Neural progenitor cell (in vitro differentiated cells): Measurements from ENCODE around the gene TPH1. TPM values are rescaled to one million over a fixed set of nuclear protein-coding genes. Genes with fewer than 3 reads are reported as not detected.

Source experiments
- DNase-seq: peaks from one replicate; pipeline ENCODE4 v3.0.0-alpha.2; 2016; ENCODE audit warnings: low spot score
- H2AFZ ChIP-seq: fragments of 200-600 bp; sonication (generic); replicated peaks from 2 replicates; pipeline ENCODE4 v1.6.1; 2016; ENCODE audit warnings: antibody characterized with exemption
- H3F3A ChIP-seq: fragments of 200-600 bp; sonication (generic); 2 replicates; pipeline ENCODE4 v1.6.1; 2016; ENCODE audit warnings: antibody characterized with exemption, low read depth
- H3K27ac ChIP-seq: fragments of 200-600 bp; sonication (generic); 2 replicates; pipeline ENCODE4 v1.5.1; 2016; ENCODE audit warnings: mild to moderate bottlenecking
- H3K27me3 ChIP-seq: fragments of 200-600 bp; sonication (generic); 2 replicates; pipeline ENCODE4 v1.6.1; 2016; ENCODE audit warnings: mild to moderate bottlenecking, moderate library complexity
- H3K36me3 ChIP-seq: fragments of 200-600 bp; sonication (generic); 2 replicates; pipeline ENCODE4 v1.5.1; 2016
- H3K4me1 ChIP-seq: fragments of 200-600 bp; sonication (generic); 2 replicates; pipeline ENCODE4 v1.6.1; 2016; ENCODE audit warnings: mixed run types
- H3K4me2 ChIP-seq: fragments of 200-600 bp; sonication (generic); 2 replicates; pipeline ENCODE4 v1.6.1; 2016
- H3K4me3 ChIP-seq: fragments of 200-600 bp; sonication (generic); 2 replicates; pipeline ENCODE4 v1.5.1; 2016
- H3K79me2 ChIP-seq: fragments of 200-600 bp; sonication (generic); 2 replicates; pipeline ENCODE4 v1.6.1; 2016; ENCODE audit warnings: low read depth
- H3K9ac ChIP-seq: fragments of 200-600 bp; sonication (generic); 2 replicates; pipeline ENCODE4 v1.6.1; 2016
- H3K9me3 ChIP-seq: fragments of 200-600 bp; sonication (generic); 2 replicates; pipeline ENCODE4 v1.5.1; 2016; ENCODE audit warnings: low read depth
- H4K20me1 ChIP-seq: fragments of 200-600 bp; sonication (generic); 2 replicates; pipeline ENCODE4 v1.6.1; 2016; ENCODE audit warnings: low read depth
- H3K27ac Mint-ChIP-seq: 3 replicates; pipeline ENCODE4 v1.8.0; 2021; ENCODE audit warnings: mixed read lengths
- H3K27me3 Mint-ChIP-seq: 2 replicates; pipeline ENCODE4 v1.8.0; 2022; ENCODE audit warnings: low read depth, mild to moderate bottlenecking, inconsistent platforms, moderate library complexity, mixed read lengths; ENCODE audit not compliant: insufficient read depth
- H3K36me3 Mint-ChIP-seq: 3 replicates; pipeline ENCODE4 v1.8.0; 2021; ENCODE audit warnings: mixed read lengths
- H3K4me1 Mint-ChIP-seq: 3 replicates; pipeline ENCODE4 v1.8.0; 2021; ENCODE audit warnings: mixed read lengths
- H3K4me3 Mint-ChIP-seq: 3 replicates; pipeline ENCODE4 v1.8.0; 2021; ENCODE audit warnings: mild to moderate bottlenecking, moderate library complexity, mixed read lengths
- H3K9me3 Mint-ChIP-seq: 3 replicates; pipeline ENCODE4 v1.8.0; 2020; ENCODE audit warnings: mixed read lengths
- CTCF ChIP-seq: fragments of 200-600 bp; sonication (generic); IDR thresholded peaks from 2 replicates; pipeline ENCODE4 v1.5.1; 2017; ENCODE audit warnings: antibody characterized with exemption, mild to moderate bottlenecking
- EZH2 ChIP-seq: fragments of 200-600 bp; sonication (generic); IDR thresholded peaks from 2 replicates; pipeline ENCODE4 v1.6.1; 2017; ENCODE audit warnings: antibody characterized with exemption, mild to moderate bottlenecking, moderate library complexity
- EZH2phosphoT487 ChIP-seq: fragments of 200-600 bp; sonication (generic); IDR thresholded peaks from 2 replicates; pipeline ENCODE4 v1.6.1; 2017; ENCODE audit warnings: antibody characterized with exemption
- total RNA-seq: library from RNA; depleted of rRNA; stranded (reverse); fragments of >200 nt; gene quantifications from 2 replicates; pipeline ENCODE4 v1.2.3, GENCODE V29; 2015; ENCODE audit warnings: low replicate concordance

The TPH1 gene
- total RNA-seq, 1 donor from 2014 or later, result 0.24 TPM

- no peaks in the 10 kb centered on the region for H3K79me2 ChIP-seq
- H2AFZ ChIP-seq, result no peak overlapping the region
- Mint-ChIP-seq H3K27me3 (peaks cover 2% of the 10 kb centered on the region), H3K27ac (no peak overlapping the region), H3K4me1 (peaks cover 6% of the 10 kb centered on the region), H3K9me3 (no peaks in the 10 kb centered on the region), H3K4me3 (no peak overlapping the region), H3K36me3 (peaks cover 3% of the 10 kb centered on the region)
- no peak overlapping the region for H3K27ac ChIP-seq
- no peak for TF ChIP-seq EZH2phosphoT487
- TF ChIP-seq EZH2, result no peak
- TF ChIP-seq CTCF, result no peak
- H3K4me3 ChIP-seq, result no peak overlapping the region
- H3K4me1 ChIP-seq, result no peaks in the 10 kb centered on the region
- no peaks in the 10 kb centered on the region for H4K20me1 ChIP-seq
- no peak overlapping the region for H3K9ac ChIP-seq
- H3K27me3 ChIP-seq, result no peaks in the 10 kb centered on the region
- DNase-seq, result no peak
- H3K36me3 ChIP-seq, result no peaks in the 10 kb centered on the region
- no peak overlapping the region for H3K4me2 ChIP-seq
- no peaks in the 10 kb centered on the region for H3F3A ChIP-seq
- H3K9me3 ChIP-seq, result no peaks in the 10 kb centered on the region
These were observed 19.5 kb upstream of the TPH1 start for GRCh38 chr11:18065572-18065971.

- Histone ChIP-seq H3K4me3 (no peak overlapping the region), H3K27me3 (no peaks in the 10 kb centered on the region), H4K20me1 (no peaks in the 10 kb centered on the region), H3F3A (no peaks in the 10 kb centered on the region), H3K9me3 (no peaks in the 10 kb centered on the region), H3K79me2 (no peaks in the 10 kb centered on the region), H2AFZ (no peak overlapping the region), H3K4me2 (no peak overlapping the region), H3K9ac (no peak overlapping the region), H3K27ac (no peak overlapping the region), H3K4me1 (no peaks in the 10 kb centered on the region), H3K36me3 (no peaks in the 10 kb centered on the region)
- Mint-ChIP-seq H3K27me3 (peaks cover 2% of the 10 kb centered on the region), H3K27ac (no peak overlapping the region), H3K36me3 (peaks cover 3% of the 10 kb centered on the region), H3K4me1 (peaks cover 6% of the 10 kb centered on the region), H3K9me3 (no peaks in the 10 kb centered on the region), H3K4me3 (no peak overlapping the region)
- no peak for DNase-seq
- TF ChIP-seq CTCF (no peak), EZH2 (no peak), EZH2phosphoT487 (no peak)
These were observed 18.5 kb upstream of the TPH1 start for GRCh38 chr11:18064450-18065054.

GRCh38 chr11:18063862-18064434, 17.9 kb upstream of the TPH1 start:
- no peak overlapping the region for H3K4me3 Mint-ChIP-seq
- Histone ChIP-seq H3K9ac (no peak overlapping the region), H3K79me2 (no peaks in the 10 kb centered on the region), H3K4me1 (no peaks in the 10 kb centered on the region), H4K20me1 (no peaks in the 10 kb centered on the region), H3K27me3 (no peaks in the 10 kb centered on the region), H3K4me2 (no peak overlapping the region), H3K9me3 (no peaks in the 10 kb centered on the region), H3K4me3 (no peak overlapping the region), H3K36me3 (no peaks in the 10 kb centered on the region), H3K27ac (no peak overlapping the region), H3F3A (no peaks in the 10 kb centered on the region), H2AFZ (no peak overlapping the region)
- H3K27ac Mint-ChIP-seq, result no peak overlapping the region
- H3K4me1 Mint-ChIP-seq, result peaks cover 6% of the 10 kb centered on the region
- H3K36me3 Mint-ChIP-seq, result peaks cover under 1% of the 10 kb centered on the region
- H3K9me3 Mint-ChIP-seq, result no peaks in the 10 kb centered on the region
- no peak for DNase-seq
- no peak for TF ChIP-seq EZH2phosphoT487
- TF ChIP-seq CTCF, result no peak
- TF ChIP-seq EZH2, result no peak
- peaks cover 2% of the 10 kb centered on the region for H3K27me3 Mint-ChIP-seq
